Panc1 (cell line): ENCODE data around the gene GRIN2D. TPM values are rescaled to one million over a fixed set of nuclear protein-coding genes. Genes with fewer than 3 reads are reported as not detected.

ENCODE experiments used
- ATAC-seq: fragments of 200-7000 bp; cut with Tn5 transposase; 2 replicates; pipeline ENCODE4 v1.9.1; 2020; ENCODE audit warnings: mild to moderate bottlenecking, moderate library complexity
- BruUV-seq: library from RNA; stranded (reverse); fragments of 400-500 nt; replicated peaks from 2 replicates; lab custom pipeline; 2021; lab: Mats Ljungman, UMichigan
- CTCF ChIA-PET: fragments of 300-600 bp; sonication (Branson Sonifier 250); formaldehyde crosslinking; loops from one replicate; lab custom pipeline; 2022; ENCODE audit warnings: antibody characterized with exemption; lab: Charles Lee
- POLR2A ChIA-PET: fragments of 300-600 bp; sonication (Branson Sonifier 250); formaldehyde crosslinking; loops from one replicate; lab custom pipeline; 2022; ENCODE audit warnings: antibody characterized with exemption; lab: Charles Lee
- DNase-seq: peaks from one replicate; pipeline ENCODE4 v3.0.0-alpha.2; 2010; ENCODE audit warnings: low read depth, low spot score
- H3K27ac ChIP-seq: 2 replicates; pipeline ENCODE4 v1.5.1; 2011; ENCODE audit warnings: mild to moderate bottlenecking, low read length, inconsistent platforms
- H3K27me3 ChIP-seq: fragments of 200-500 bp; sonication (Bioruptor generic); 2 replicates; pipeline ENCODE4 v1.6.0; 2014; ENCODE audit warnings: low read length, inconsistent platforms; ENCODE audit not compliant: control insufficient read depth, insufficient read depth
- H3K36me3 ChIP-seq: fragments of 200-500 bp; sonication (Bioruptor generic); 2 replicates; pipeline ENCODE4 v1.5.1; 2014; ENCODE audit warnings: inconsistent platforms, mild to moderate bottlenecking, low read length, moderate library complexity; ENCODE audit not compliant: control insufficient read depth, insufficient read depth
- H3K4me1 ChIP-seq: 2 replicates; pipeline ENCODE4 v1.5.1; 2011; ENCODE audit warnings: inconsistent platforms, mild to moderate bottlenecking, low read length, moderate library complexity; ENCODE audit not compliant: control insufficient read depth, insufficient read depth
- H3K4me3 ChIP-seq, 2 experiments: 2 replicates each; pipeline ENCODE4 v1.5.1; 2011 to 2012; ENCODE audit warnings: low read depth in 2 of 2, low read length in 2 of 2, mild to moderate bottlenecking in 2 of 2, inconsistent platforms in 1 of 2, moderate library complexity in 1 of 2
- H3K9me3 ChIP-seq: fragments of 200-500 bp; sonication (Bioruptor generic); 2 replicates; pipeline ENCODE4 v1.5.1; 2014; ENCODE audit warnings: low read depth, mild to moderate bottlenecking, inconsistent platforms, low read length, moderate library complexity; ENCODE audit not compliant: control insufficient read depth, insufficient read depth
- CTCF ChIP-seq: fragments of 450-650 bp; IDR thresholded peaks from 2 replicates; pipeline ENCODE4 v1.5.1; 2017; ENCODE audit warnings: mild to moderate bottlenecking
- POLR2AphosphoS5 ChIP-seq: IDR thresholded peaks from 2 replicates; pipeline ENCODE4 v1.6.1; 2012; ENCODE audit warnings: mild to moderate bottlenecking, low read depth, low read length, moderate library complexity
- REST ChIP-seq, 2 experiments: IDR thresholded peaks; 2 replicates each; pipeline ENCODE4 v1.6.1; 2011 to 2012; ENCODE audit warnings: low read depth in 2 of 2, control low read depth in 1 of 2, low read length in 1 of 2, mild to moderate bottlenecking in 1 of 2, moderate library complexity in 1 of 2; ENCODE audit not compliant: insufficient read depth in 1 of 2
- SIN3A ChIP-seq: IDR thresholded peaks from 2 replicates; pipeline ENCODE4 v1.6.1; 2012; ENCODE audit warnings: low read depth, mild to moderate bottlenecking, low read length, moderate library complexity, borderline replicate concordance; ENCODE audit not compliant: insufficient read depth
- TCF7L2 ChIP-seq: IDR thresholded peaks from 2 replicates; pipeline ENCODE4 v1.6.1; 2011; ENCODE audit warnings: mild to moderate bottlenecking, low read depth, low read length, inconsistent platforms
- in situ Hi-C: cut with HindIII; loops from 2 replicates; pipeline ENCODE4 v1.10.0; 2016; ENCODE audit warnings: low sequenced_read_pairs, low pct_unique_long_range_greater_than_20kb
- intact Hi-C: fragments of 100-400 bp; cut with micrococcal nuclease; formaldehyde crosslinking; loops from one replicate; pipeline ENCODE4 v1.10.0; 2022; ENCODE audit not compliant: unreplicated experiment
- total RNA-seq: library from RNA; stranded (reverse); gene quantifications from one replicate; pipeline ENCODE4 v1.2.1, GENCODE V29; 2021; ENCODE audit not compliant: unreplicated experiment

Gene GRIN2D
- total RNA-seq, 1 experiment from 2014 or later = 6.2 TPM

DNA sequence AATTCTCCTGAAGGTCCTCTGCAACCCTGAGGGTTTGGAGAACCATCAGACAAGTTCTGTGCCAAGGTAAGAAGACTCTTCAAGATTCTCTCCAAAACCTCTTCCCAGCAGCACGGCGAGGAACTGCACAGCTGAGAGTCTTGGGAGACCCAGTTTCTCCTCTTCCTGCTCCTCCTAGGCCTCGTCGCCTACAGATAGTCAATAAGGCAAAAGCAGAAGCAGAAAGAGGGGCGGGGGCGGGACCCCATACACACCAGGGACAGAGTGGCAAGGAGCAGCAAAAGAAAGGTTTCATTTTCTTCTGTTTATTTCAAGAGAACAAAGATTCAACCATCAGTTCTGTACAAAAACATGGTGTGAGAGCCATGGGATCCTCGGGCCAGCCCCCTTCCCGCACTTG lies 11.2 kb upstream of the GRIN2D start:
- TF ChIP-seq SIN3A (no peak), TCF7L2 (no peak), CTCF (no peak), POLR2AphosphoS5 (no peak), REST (IDR thresholded peaks at IDR 0.05; ENCODE audit: insufficient read depth in 1 of 2, low read depth in 2 of 2, low read length in 1 of 2) (no peak)
- H3K27me3 ChIP-seq = no peaks in the 10 kb centered on the region
- H3K27ac ChIP-seq = no peak overlapping the region
- intact Hi-C loops (no loop called here), in situ Hi-C loops (no loop called here)
- H3K4me1 ChIP-seq = no peaks in the 10 kb centered on the region
- CTCF ChIA-PET = no interaction called here
- ATAC-seq (no peak), DNase-seq (no peak)
- H3K36me3 ChIP-seq = no peaks in the 10 kb centered on the region; the same call in 1 of the 2 replicates
- BruUV-seq = no TSS peak
- POLR2A ChIA-PET = no interaction called here
- no peaks in the 10 kb centered on the region for H3K9me3 ChIP-seq
- no peak overlapping the region for H3K4me3 ChIP-seq

GRCh38 chr19:48385461-48386087 lies 7.9 kb upstream of the GRIN2D start:
- in situ Hi-C loops = no loop called here
- Histone ChIP-seq H3K27ac (no peak overlapping the region), H3K9me3 (no peaks in the 10 kb centered on the region), H3K4me1 (no peaks in the 10 kb centered on the region), H3K4me3 (no peak overlapping the region), H3K27me3 (no peaks in the 10 kb centered on the region), H3K36me3 (peaks cover 9% of the 10 kb centered on the region)
- intact Hi-C loops = no loop called here
- POLR2A ChIA-PET = no interaction called here
- ATAC-seq = no peak
- no peak for DNase-seq
- no peak for TF ChIP-seq POLR2AphosphoS5
- no peak for TF ChIP-seq REST (IDR thresholded peaks at IDR 0.05; ENCODE audit: insufficient read depth in 1 of 2, low read depth in 2 of 2, low read length in 1 of 2)
- no peak for TF ChIP-seq SIN3A
- no peak for TF ChIP-seq TCF7L2
- TF ChIP-seq CTCF = no peak
- CTCF ChIA-PET = no interaction called here
- no TSS peak for BruUV-seq
